Sigmoid colon (tissue), 7 donors: ENCODE data around the gene C19orf67. TPM values are rescaled to one million over a fixed set of nuclear protein-coding genes. Genes with fewer than 3 reads are reported as not detected.
A peak's percentile ranks its signal among the peaks of the same experiment; 100 is the strongest.

Experiments
- DNase-seq: peaks from one replicate; pipeline ENCODE4 v3.0.0-alpha.2; 2019
- H3K27ac ChIP-seq, 4 donors: fragments of 200-600 bp; sonication (generic); one replicate each; pipeline ENCODE4 v1.5.1; 2016 to 2019; ENCODE audit warnings: mild to moderate bottlenecking in 1 of 4
- H3K27me3 ChIP-seq, 3 donors: fragments of 200-600 bp; sonication (generic); one replicate each; pipeline ENCODE4 v1.5.1; 2019; ENCODE audit warnings: mild to moderate bottlenecking in 1 of 3
- H3K36me3 ChIP-seq, 4 donors: fragments of 200-600 bp; sonication (generic); one replicate each; pipeline ENCODE4 v1.5.1; 2016 to 2019
- H3K4me1 ChIP-seq, 4 donors: fragments of 200-600 bp; sonication (generic); one replicate each; pipeline ENCODE4 v1.5.1; 2017 to 2019
- H3K4me3 ChIP-seq, 4 donors: fragments of 200-600 bp; sonication (generic); one replicate each; pipeline ENCODE4 v1.5.1; 2017 to 2019; ENCODE audit warnings: mild to moderate bottlenecking in 2 of 4, moderate library complexity in 1 of 4
- H3K9me3 ChIP-seq, 4 donors: fragments of 200-600 bp in 3 of 4; sonication (generic) in 3 of 4; one replicate each; pipeline versions ENCODE4 v1.5.1 to v1.6.1; 2013 to 2019
- EP300 ChIP-seq, 4 donors: sonication (generic); formaldehyde crosslinking; IDR thresholded peaks; one replicate each; pipeline ENCODE4 v1.6.1; 2017; ENCODE audit warnings: antibody characterized with exemption in 4 of 4
- POLR2A ChIP-seq, 2 donors: fragments of 450-650 bp; IDR thresholded peaks; one replicate each; pipeline ENCODE4 v1.6.1; 2016; ENCODE audit warnings: antibody characterized with exemption in 2 of 2, mild to moderate bottlenecking in 2 of 2, moderate library complexity in 2 of 2
- POLR2AphosphoS5 ChIP-seq, 4 donors: sonication (generic); formaldehyde crosslinking; IDR thresholded peaks; one replicate each; pipeline ENCODE4 v1.6.1; 2017; ENCODE audit warnings: antibody characterized with exemption in 4 of 4
- WGBS, 2 donors: extraction: QIAGEN DNeasy Blood & Tissue Kit; methylation state at CpG; one replicate each; pipeline ENCODE4 v1.1.7; 2013; 5-methylcytosine and 5-hydroxymethylcytosine counted together
- intact Hi-C: fragments of 100-400 bp; cut with DNase I; formaldehyde crosslinking; loops from one replicate; pipeline ENCODE4 v1.15.1; 2023
- polyA plus RNA-seq, 3 donors: library from polyadenylated mRNA; stranded (reverse); fragments of 200-250 nt; gene quantifications; one replicate each; pipeline ENCODE4 v1.2.3, GENCODE V29; 2013
- total RNA-seq, 4 donors: library from RNA; depleted of rRNA; stranded (reverse); fragments of >200 nt; gene quantifications; one replicate each; pipeline ENCODE4 v1.1.0, GENCODE V29; 2016
- TF ChIP-seq, protein P1 (sequence below), 4 experiments: fragments of 450-650 bp in 3 of 4; fragments of 200-600 bp in 1 of 4; IDR thresholded peaks; one replicate each; pipeline ENCODE4 v1.5.1; 2016 to 2019; ENCODE audit warnings: antibody characterized with exemption in 4 of 4, mild to moderate bottlenecking in 3 of 4, moderate library complexity in 2 of 4
- donor health status: healthy with polysubstance abuse.
- donor health status: Bipolar disorder and iron deficiency.
- donor health status: healthy.

The C19orf67 gene
- total and polyA plus RNA-seq, 7 donors = 0.06 TPM; not detected in 6

DNA sequence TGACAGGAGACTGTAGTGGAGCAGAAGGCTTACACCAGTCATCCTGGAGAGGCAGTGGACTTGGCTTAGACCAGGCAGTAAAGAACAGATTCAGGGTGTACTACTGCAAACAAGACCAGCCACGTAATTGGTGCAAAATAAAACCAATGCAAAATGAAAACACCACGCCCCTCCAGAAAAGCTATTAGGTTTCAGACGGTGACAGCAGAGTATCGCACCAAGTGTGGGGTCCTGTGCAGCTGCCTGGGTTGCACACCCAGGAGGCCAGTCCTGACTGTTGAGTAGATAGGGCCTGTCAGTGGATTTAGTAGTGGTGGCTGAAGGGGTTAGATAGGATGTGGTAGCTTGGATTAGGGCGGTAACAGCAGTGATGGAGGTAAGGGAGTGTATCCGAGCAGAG is 37.3 kb upstream of the C19orf67 start:
- no peak for DNase-seq
- no peak overlapping the region for H3K4me3 ChIP-seq
- WGBS, 2 donors = 88 to 94% methylated on average over 6 of the region's 6 CpGs
- intact Hi-C loops = no loop called here
- H3K4me1 ChIP-seq = peaks cover 0 to 19% (median 18%) of the 10 kb centered on the region in 4 donors
- no peaks in the 10 kb centered on the region for H3K36me3 ChIP-seq
- no peaks in the 10 kb centered on the region for H3K9me3 ChIP-seq
- no peaks in the 10 kb centered on the region for H3K27me3 ChIP-seq
- TF ChIP-seq EP300 (IDR thresholded peaks at IDR 0.05) (no peak), POLR2AphosphoS5 (IDR thresholded peaks at IDR 0.05) (no peak), POLR2A (IDR thresholded peaks at IDR 0.05) (no peak)
- TF ChIP-seq, protein P1, sequence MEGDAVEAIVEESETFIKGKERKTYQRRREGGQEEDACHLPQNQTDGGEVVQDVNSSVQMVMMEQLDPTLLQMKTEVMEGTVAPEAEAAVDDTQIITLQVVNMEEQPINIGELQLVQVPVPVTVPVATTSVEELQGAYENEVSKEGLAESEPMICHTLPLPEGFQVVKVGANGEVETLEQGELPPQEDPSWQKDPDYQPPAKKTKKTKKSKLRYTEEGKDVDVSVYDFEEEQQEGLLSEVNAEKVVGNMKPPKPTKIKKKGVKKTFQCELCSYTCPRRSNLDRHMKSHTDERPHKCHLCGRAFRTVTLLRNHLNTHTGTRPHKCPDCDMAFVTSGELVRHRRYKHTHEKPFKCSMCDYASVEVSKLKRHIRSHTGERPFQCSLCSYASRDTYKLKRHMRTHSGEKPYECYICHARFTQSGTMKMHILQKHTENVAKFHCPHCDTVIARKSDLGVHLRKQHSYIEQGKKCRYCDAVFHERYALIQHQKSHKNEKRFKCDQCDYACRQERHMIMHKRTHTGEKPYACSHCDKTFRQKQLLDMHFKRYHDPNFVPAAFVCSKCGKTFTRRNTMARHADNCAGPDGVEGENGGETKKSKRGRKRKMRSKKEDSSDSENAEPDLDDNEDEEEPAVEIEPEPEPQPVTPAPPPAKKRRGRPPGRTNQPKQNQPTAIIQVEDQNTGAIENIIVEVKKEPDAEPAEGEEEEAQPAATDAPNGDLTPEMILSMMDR (IDR thresholded peaks at IDR 0.05) = no peak
- no peak overlapping the region for H3K27ac ChIP-seq

DNA sequence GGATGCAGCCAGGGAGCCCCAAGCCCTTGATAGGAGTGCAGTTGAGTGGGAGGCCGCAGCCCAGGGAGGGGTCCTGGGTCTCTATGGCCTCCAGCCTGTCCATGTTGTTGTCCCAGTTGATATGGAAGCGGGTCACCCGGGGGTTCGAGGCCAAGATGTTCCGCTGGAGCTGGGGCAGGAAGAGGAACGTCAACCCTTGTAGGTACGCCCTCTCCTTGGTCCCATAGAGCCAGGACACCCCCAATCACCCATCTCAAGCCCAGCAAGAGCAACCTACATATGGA is 34.9 kb upstream of the C19orf67 start:
- DNase-seq = no peak
- TF ChIP-seq, protein P1 (IDR thresholded peaks at IDR 0.05) = no peak
- TF ChIP-seq POLR2AphosphoS5 (IDR thresholded peaks at IDR 0.05) (no peak), EP300 (IDR thresholded peaks at IDR 0.05) (no peak), POLR2A (IDR thresholded peaks at IDR 0.05) (no peak)
- Histone ChIP-seq H3K4me3 (no peak overlapping the region), H3K27ac (peak overlapping the region; percentile 32 to 100 (median 98)), H3K36me3 (no peaks in the 10 kb centered on the region), H3K4me1 (peaks cover 0 to 35% (median 32%) of the 10 kb centered on the region in 4 donors), H3K9me3 (no peaks in the 10 kb centered on the region), H3K27me3 (no peaks in the 10 kb centered on the region)
- intact Hi-C loops = no loop called here
- WGBS, 2 donors = 98% methylated on average over 7 of the region's 7 CpGs

- no peak overlapping the region for H3K4me3 ChIP-seq
- TF ChIP-seq, protein P1 (IDR thresholded peaks at IDR 0.05) = no peak
- TF ChIP-seq POLR2A (IDR thresholded peaks at IDR 0.05) = no peak
- no peak for TF ChIP-seq EP300 (IDR thresholded peaks at IDR 0.05)
- no peak for TF ChIP-seq POLR2AphosphoS5 (IDR thresholded peaks at IDR 0.05)
- DNase-seq = no peak
- no peaks in the 10 kb centered on the region for H3K27me3 ChIP-seq
- intact Hi-C loops = loop anchor here (2.0 kb wide), 1 partner anchor 17 kb away; the partner anchor contains the start of gene ASF1B
- no peaks in the 10 kb centered on the region for H3K36me3 ChIP-seq
- WGBS, 2 donors = 94 to 96% methylated on average over 7 of the region's 7 CpGs
- no peaks in the 10 kb centered on the region for H3K9me3 ChIP-seq
- H3K4me1 ChIP-seq = peaks cover 0 to 40% (median 38%) of the 10 kb centered on the region in 4 donors
- H3K27ac ChIP-seq = peak overlapping the region; percentile 97 to 100 (median 100)
Measured at GRCh38 chr19:14119644-14120496, 34.3 kb upstream of the C19orf67 start.

- H3K27me3 ChIP-seq = no peaks in the 10 kb centered on the region
- no peak for DNase-seq
- H3K27ac ChIP-seq = peak overlapping the region; percentile 97 to 100 (median 100)
- TF ChIP-seq POLR2A (IDR thresholded peaks at IDR 0.05) = no peak
- no peak for TF ChIP-seq POLR2AphosphoS5 (IDR thresholded peaks at IDR 0.05)
- TF ChIP-seq, protein P1 (IDR thresholded peaks at IDR 0.05) = no peak
- TF ChIP-seq EP300 (IDR thresholded peaks at IDR 0.05) = no peak
- no peaks in the 10 kb centered on the region for H3K9me3 ChIP-seq
- peaks cover 0 to 48% (median 45%) of the 10 kb centered on the region in 4 donors for H3K4me1 ChIP-seq
- no peaks in the 10 kb centered on the region for H3K36me3 ChIP-seq
- peak overlapping the region in 3 of 4 donors; percentile 62 to 68 (median 63) for H3K4me3 ChIP-seq
- WGBS, 2 donors = 53 to 62% methylated on average over 3 of the region's 3 CpGs
- intact Hi-C loops = loop anchor here (2.0 kb wide), 1 partner anchor 18 kb away; the partner anchor contains the start of gene ASF1B
Measured at GRCh38 chr19:14119146-14119545, 33.6 kb upstream of the C19orf67 start.
